Fibroblast of skin of scalp (primary cell): Measurements from ENCODE around the gene CPVL.

Experiments
- DNase-seq: peaks from one replicate; pipeline ENCODE4 v3.0.0-alpha.2; 2013

CPVL gene

DNA sequence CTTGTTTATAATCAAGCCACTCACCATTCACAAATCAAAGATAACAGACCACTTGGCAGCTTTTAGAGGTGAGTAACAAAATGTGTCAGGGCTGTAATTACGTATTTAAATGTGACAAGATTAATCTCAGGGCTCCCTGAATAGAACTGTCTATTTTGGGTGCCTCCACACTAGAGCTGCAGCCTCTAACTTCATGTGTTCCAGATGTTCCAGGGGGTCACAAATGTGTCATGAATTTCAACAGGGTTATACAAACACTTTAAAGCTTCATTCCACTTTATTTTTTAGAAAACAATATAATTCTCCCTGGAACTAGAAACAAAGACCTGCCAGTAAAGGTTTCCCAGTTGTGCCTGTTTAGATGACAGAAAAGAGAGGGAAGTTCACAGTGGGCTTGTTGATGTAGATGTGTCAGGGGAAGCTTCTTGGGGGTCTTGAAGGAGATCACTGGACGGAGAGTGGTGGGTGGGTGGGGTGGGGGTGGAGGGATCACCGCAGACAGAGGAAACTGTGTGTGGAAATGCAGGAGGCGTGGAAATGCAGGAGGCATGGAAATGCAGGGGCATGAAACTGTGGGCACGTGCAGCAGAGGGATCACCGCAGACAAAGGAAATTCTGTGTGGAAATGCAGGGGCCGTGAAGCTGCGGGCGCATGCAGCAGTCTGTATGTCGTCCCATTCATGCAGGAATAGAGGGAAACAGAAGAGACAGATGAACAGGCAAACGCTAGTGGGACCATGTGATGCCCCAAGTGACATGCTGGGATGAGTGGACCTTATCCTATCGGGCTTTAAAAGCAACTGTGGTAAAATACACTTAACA lies 146.2 kb downstream of the CPVL start:
- DNase-seq = no peak

GRCh38 chr7:28999427-28999826 lies 146.9 kb downstream of the CPVL start:
- no peak for DNase-seq

DNA sequence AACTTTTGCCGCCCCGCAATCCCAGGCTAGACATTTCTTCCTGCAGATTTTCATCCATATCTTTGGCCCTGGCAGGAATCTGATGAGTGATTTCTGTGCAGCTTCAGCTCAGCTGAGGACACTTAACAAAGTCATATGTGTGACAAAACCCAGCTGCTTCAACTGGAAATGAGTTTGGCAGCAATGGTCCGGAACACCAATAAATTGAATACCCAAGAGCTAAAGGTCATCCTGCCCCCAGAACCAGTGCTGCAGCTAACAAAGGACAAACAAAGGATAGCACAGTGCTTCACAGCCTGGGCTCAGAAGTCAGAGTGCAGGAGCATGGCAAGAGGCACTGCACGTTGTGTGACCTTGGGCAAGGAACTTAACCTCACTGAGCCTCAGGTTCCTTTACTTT lies 148.2 kb downstream of the CPVL start:
- no peak for DNase-seq

DNA sequence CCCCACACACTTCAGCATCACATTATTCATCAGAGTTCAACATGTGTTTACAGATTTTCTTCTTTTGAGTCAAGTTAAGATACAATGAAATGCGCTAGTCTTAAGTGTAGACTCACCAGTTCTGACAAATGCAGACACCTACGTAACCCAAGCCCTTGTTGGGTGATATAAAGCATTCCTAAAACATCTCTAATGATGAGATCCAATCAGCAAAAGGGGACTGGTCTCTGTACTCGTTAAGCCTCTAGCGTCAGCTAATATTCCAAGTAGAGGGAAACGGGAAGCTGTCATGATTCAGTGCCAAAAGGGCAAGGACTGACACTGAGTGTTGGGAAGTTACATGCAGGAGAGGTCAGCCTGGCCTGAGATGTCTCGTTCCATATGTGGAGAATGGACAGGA lies 149.5 kb downstream of the CPVL start:
- DNase-seq = no peak

DNA sequence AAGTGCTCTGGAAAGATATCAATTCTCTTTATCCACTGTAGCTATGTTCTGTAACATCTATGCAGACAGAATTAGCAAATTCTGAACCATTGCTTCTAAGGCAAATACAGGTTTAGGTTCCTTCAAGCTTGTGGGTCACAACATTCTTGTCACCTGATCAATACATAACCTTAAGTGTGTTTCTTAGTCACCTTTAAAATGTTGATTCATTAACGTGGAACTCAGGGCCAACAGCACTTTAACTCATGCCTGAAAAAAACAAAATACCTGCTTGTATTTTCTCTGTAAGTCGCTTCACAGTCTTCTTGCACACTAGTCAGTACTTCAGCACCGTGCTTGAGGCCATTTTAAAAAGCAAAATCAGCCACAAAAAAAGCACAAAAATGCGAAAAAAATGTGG lies 153.0 kb downstream of the CPVL start:
- no peak for DNase-seq

- DNase-seq = no peak
Measured at GRCh38 chr7:28992798-28993197, 153.5 kb downstream of the CPVL start.

DNA sequence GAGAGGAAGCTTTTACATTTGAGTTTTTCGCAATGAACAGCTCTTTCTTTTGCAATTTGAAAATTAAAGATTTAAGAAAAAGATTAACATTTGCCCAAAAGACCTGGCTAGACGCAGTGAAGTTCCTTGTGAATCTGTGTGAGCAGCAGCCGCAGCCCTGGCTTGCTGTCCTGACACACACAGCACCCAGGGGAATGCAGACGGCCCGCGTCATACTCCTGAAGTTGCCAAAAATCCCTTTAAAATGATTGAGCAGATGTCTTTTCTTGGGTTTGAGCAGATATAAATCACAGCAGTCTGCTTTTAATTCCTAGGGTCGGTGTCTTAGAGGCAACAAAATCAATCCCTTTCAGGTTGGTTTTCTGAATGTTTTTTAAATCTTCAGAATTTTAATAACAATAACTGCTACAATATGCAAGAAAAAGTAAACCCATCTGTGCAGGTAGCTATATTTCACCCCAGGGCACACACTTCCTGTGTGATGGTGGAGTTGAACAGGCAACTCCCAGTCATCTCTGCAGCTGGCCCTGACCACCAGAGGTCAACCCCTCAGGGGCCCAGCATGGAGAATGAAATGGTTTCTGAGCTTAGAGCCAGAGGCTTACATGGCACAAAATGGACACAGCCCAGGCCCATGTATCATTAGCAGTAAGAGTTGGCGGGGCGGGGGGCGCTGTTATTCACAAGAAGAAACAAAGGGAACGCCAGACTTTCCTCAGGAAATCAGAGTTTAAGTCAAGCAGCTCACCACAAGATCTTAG lies 156.0 kb downstream of the CPVL start:
- peak; percentile 86 for DNase-seq

- DNase-seq = no peak
Measured at GRCh38 chr7:28989211-28989980, 156.9 kb downstream of the CPVL start.

DNA sequence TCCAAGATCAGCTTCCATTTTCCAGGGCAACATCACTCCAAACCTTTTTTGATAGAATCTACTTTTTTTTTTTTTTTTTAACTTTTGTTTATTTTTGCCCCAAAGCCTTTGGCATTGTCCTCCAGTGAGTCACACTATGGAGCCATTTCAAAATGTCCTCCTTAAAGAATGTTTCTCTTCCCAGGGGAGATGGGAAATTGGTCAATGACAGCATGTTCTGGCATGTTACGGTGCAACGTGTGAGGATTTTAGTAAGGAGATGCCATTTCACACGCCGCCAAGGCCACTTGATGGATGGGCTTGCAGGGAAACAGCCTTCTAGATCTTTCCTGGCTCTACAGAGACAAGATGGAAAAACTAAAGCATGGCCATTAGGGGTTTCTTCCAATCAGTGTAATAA lies 157.5 kb downstream of the CPVL start:
- DNase-seq = peak; percentile 99

- no peak for DNase-seq
Measured at GRCh38 chr7:28988091-28988490, 158.2 kb downstream of the CPVL start.

DNA sequence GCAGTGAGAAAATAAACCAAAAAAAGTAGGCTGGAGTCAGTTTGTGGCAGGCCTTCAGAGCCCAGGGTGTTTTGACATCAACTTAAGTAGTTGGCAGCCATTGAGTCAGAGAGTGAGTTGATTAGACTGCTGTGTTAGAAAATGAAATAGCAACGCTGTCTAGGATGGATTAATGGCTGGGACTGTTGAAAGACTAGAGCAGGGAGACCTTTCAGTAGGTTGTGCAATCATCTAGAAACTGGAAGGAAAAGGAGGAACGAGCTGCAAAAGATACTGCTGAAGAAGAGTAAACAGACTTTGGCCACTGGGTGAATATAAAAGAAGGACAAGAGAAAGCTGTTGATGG lies 159.6 kb downstream of the CPVL start:
- DNase-seq = peak; percentile 66

- no peak for DNase-seq
Measured at GRCh38 chr7:28986028-28986764, 160.1 kb downstream of the CPVL start.

- peak; percentile 92 for DNase-seq
Measured at GRCh38 chr7:28984631-28985030, 161.7 kb downstream of the CPVL start.

DNA sequence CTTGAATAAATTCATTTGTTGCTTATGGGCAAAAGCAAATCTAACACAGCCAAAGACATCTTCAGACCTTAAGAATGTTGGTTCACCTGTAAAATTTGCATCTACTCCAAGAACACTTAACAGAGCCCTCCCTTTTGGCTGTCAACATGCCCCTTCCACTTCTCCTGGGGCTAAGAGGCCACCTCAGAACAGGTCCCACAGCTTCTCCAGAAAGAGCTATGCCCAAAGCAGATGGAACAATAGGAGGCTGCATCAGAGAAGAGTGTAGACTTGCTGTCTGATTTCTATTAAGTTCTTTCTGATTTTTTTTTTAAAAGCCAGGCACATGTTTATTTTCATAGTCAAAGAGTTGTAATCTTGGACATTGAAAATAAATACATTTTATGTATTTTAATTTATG lies 162.1 kb downstream of the CPVL start:
- DNase-seq = no peak

DNA sequence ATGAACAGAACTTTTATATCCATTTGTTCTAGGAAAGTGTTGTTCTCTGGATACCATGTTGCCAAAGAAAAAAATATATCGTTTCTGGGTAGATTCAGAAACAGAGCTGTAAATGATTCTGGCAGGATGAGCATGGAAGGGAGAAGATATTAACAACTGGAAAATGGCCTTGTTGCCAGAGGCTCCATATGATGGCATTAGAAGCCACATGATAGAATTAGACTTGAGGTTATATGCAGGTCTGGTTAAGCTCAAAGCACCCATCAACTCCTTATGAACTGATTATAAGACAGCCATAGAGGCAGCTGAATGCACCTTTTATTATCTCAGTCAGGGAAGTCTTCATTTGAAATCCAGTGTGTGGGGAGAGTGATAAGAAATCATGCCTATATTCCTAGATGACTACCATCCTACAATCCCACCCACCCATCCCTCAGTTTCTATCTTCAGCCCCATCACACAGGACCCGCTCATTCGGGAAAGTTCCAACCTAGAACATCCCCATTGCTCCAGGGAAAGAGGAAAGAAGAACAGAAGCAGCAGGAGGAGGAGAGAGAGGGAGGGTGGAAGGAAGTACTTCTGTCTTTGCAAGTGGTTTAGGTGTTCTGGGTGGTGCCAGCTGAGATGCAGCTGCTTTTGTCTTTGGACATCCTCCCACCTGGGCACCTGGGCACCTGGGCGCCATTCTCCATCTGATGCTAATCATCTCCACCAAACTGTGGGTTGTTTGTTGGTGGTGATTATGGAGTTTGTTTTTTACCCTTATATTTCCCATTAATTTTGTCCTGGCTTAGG lies 162.7 kb downstream of the CPVL start:
- no peak for DNase-seq

GRCh38 chr7:28981161-28981465 lies 165.2 kb downstream of the CPVL start:
- no peak for DNase-seq

- peak; percentile 36 for DNase-seq
Measured at GRCh38 chr7:28980451-28981160, 165.7 kb downstream of the CPVL start.

DNA sequence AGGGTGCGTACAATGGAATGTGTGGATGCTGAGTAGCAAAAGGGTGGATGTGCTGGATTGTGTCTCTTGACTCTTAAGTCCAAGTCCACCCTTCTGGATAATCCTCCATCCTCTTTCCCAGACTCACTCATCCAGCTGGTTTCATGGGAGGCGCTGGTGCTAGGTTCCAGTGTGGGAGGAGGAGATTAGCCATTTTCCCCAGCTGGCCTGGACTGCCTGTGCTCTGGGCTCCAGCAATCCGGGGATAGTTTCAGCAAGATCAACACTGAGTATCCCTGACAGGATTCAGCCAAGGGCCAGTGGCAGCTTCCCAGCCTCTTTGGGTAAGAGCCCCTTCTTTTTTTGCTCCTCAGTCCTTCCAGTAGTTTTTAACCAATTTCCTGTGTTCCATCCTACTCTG lies 166.6 kb downstream of the CPVL start:
- no peak for DNase-seq

DNA sequence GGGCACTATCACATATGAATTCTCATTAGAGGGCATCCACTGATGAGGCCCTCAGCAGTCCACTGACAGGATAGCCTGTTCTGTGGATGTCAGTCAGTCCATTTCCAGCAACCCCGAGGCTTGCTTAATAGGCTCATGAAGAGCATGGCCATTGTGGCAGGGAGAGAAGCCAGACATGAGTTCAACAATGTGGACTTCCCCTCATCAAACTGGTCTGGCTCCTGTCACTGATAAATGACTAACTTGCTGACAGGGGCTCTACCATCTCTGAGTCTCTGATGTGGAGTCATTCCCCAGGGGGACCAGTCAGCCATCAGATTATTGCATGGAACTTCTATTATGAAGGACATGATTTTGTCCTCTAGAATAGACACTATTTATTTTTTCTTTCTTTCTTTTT lies 168.5 kb downstream of the CPVL start:
- DNase-seq = no peak

DNA sequence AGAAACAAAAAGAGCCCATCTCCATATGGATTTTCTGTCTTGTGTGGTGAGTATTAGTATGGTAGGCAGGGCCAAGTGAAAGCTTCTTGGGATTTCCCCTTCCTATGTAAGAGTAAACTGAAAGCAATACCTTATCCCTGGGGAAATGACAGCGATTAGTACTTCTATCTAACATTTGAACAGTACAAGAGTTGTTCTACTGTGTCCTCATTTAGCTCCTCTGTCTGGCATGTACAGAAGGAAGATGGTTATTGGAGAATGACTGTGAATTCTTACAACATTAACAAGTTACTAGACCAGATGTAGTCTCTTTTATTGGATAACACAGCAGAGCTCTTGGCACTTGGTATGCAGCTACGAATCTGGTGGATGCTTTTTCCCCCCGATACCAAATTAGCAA lies 170.3 kb downstream of the CPVL start:
- DNase-seq = peak; percentile 44

GRCh38 chr7:28973591-28973990 lies 172.7 kb downstream of the CPVL start:
- DNase-seq = no peak
